Dendritic cell treated with granulocyte-macrophage colony-stimulating factor and Interleukin-4, amounts not matched to agents 40 ng/mL and 50 ng/mL, for 4 days (primary cell): ENCODE measurements around the gene TMCO4.
"Not testable (repeated sequence)": the region's sequence is repeated elsewhere in the genome, so short reads cannot be mapped to it uniquely, and the experiment has no call there.

Experiments used
- H3K27ac Mint-ChIP-seq: one replicate; pipeline ENCODE4 v1.8.0; 2022; ENCODE audit warnings: mild to moderate bottlenecking, mixed read lengths
- H3K27me3 Mint-ChIP-seq: one replicate; pipeline ENCODE4 v1.8.0; 2022; ENCODE audit warnings: mild to moderate bottlenecking, mixed read lengths
- H3K36me3 Mint-ChIP-seq: one replicate; pipeline ENCODE4 v1.8.0; 2022; ENCODE audit warnings: low read depth, mixed read lengths
- H3K4me1 Mint-ChIP-seq: one replicate; pipeline ENCODE4 v1.8.0; 2022; ENCODE audit warnings: low read depth, mixed read lengths
- H3K4me3 Mint-ChIP-seq: one replicate; pipeline ENCODE4 v1.8.0; 2022; ENCODE audit warnings: mild to moderate bottlenecking, moderate library complexity, mixed read lengths
- H3K9me3 Mint-ChIP-seq: one replicate; pipeline ENCODE4 v1.8.0; 2022; ENCODE audit warnings: mixed read lengths
- intact Hi-C: fragments of 100-400 bp; cut with micrococcal nuclease; formaldehyde crosslinking; loops from one replicate; pipeline ENCODE4 v1.15.0; 2022

Gene TMCO4

DNA sequence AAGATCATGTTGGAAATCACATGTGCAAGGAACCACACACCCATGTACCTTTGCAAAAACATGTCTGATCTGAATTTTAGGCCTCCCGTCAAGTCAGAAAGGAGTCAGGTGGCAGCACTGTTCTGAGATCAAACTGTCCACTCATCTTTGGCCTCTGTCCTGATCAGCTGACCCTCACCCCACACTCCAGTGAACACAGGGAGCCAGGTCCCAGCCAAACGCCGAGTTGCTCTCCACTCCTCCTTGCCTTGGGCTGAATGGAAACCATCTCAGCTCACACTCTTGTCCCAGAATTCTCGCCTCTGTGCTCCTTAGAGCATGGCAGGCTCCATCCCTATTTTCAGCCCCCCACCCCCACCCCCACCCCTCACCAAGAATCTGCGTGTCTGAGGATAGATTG lies 20.0 kb upstream of the TMCO4 start:
- Mint-ChIP-seq H3K27me3 (peaks cover 13% of the 10 kb centered on the region), H3K9me3 (no peaks in the 10 kb centered on the region), H3K36me3 (no peaks in the 10 kb centered on the region), H3K27ac (no peak overlapping the region), H3K4me1 (no peaks in the 10 kb centered on the region), H3K4me3 (no peak overlapping the region)
- intact Hi-C loops: no loop called here

DNA sequence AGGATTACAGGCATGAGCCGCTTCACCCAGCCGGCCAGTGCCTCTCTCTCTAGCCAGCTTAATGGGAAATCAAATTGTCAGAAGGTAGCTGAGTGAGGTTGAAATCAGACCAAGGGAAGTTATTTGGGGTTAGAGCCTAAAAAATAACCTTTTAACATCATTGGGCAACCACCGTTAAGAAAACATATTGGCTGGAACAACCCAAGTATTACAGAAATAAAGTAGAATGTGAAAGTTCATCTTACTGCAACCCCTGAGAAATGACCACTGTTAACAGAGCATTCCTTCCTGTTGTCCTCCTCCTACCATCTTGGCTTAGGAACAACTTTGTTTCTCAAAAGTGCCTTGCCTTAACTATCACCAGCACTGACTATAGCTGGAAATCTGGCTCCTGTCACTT lies 18.6 kb upstream of the TMCO4 start:
- H3K9me3 Mint-ChIP-seq: no peaks in the 10 kb centered on the region
- no peak overlapping the region for H3K27ac Mint-ChIP-seq
- no peaks in the 10 kb centered on the region for H3K36me3 Mint-ChIP-seq
- H3K4me1 Mint-ChIP-seq: no peaks in the 10 kb centered on the region
- intact Hi-C loops: no loop called here
- H3K27me3 Mint-ChIP-seq: peaks cover 9% of the 10 kb centered on the region
- no peak overlapping the region for H3K4me3 Mint-ChIP-seq

DNA sequence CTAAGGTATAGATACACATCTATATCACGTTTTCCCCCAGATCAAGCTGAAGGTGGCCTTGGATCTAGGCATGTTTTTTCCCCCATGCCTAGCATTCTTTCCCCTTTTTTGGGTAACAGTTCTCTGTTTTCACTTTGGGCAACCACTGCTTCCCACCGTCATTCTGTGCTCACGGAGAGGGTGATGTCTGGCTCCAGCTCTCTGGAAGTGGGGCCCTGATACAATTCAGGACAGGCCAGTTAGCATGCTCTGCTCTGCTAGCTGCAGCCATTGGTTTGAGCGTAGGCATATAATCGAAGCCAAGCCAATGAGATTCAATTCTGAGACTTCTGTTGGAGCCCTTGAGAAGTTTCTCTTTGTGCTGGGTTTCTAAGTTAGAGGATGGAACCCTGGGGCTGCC lies 17.4 kb upstream of the TMCO4 start:
- Mint-ChIP-seq H3K27me3 (peaks cover 8% of the 10 kb centered on the region), H3K36me3 (no peaks in the 10 kb centered on the region), H3K4me1 (no peaks in the 10 kb centered on the region), H3K4me3 (no peak overlapping the region), H3K27ac (no peak overlapping the region), H3K9me3 (no peaks in the 10 kb centered on the region)
- intact Hi-C loops: no loop called here

DNA sequence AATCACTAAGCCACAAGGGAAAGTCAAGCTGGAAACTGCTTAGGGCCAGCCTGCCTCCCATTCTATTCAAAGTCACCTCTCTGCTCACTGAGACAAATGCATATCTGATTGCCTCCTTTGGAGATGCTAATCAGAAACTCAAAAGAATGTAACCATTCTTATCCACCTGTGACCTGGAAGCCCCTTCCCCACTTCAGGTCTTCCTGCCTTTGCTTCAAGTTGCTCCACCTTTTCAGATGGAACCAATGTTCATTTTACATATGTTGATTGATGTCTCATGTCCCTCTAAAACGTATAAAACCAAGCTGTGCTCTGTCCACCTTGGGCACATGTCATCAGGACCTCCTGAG lies 17.0 kb upstream of the TMCO4 start:
- H3K36me3 Mint-ChIP-seq, H3K27me3 Mint-ChIP-seq, intact Hi-C loops, H3K9me3 Mint-ChIP-seq, H3K27ac Mint-ChIP-seq, H3K4me1 Mint-ChIP-seq, H3K4me3 Mint-ChIP-seq: not testable (repeated sequence)

DNA sequence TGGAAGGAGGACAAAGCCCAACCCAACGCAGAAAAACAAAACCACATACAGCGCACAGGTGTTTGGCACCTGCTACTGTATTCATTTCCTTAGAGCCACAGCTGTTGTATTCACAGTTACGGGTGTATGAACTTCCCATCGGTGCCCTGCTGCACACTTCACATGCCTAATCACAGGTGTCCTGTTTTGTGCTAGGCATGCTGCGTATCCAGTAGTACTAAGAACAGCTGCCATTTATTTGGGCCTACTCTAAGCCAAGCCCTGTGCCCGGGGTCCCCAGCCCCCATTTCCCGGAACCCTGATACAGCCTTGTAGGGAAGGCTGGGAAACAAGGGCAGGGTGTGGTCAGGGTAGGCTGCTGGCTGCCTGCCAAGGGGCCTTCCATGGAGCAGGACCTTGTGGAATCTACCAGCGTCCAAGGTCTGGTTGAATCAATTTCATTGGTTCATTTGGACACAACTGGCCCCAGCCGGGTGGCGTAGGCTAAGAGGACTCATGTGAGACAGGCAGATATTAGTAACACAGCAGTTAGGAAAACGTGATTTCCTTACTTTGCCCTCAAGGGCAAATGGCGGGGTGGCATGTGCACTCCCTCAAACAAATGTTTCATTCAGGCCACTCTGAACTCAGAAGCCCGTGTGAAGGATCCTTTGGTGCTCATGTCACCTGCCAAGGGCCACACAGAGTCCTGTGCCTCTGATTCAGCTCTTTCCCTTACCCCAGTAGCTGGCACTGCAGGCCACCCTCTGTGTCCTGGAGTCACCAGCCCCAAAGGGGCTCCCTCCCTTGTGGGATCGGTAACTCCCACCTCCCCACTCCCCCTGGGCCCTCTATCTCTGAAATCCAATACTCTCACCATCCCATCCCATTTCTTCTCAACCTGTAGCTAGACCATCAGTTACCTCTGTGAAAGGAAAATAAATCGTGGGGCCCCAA lies 16.4 kb upstream of the TMCO4 start:
- no peak overlapping the region for H3K27ac Mint-ChIP-seq
- intact Hi-C loops: no loop called here
- no peaks in the 10 kb centered on the region for H3K36me3 Mint-ChIP-seq
- H3K27me3 Mint-ChIP-seq: peaks cover 5% of the 10 kb centered on the region
- H3K9me3 Mint-ChIP-seq: no peaks in the 10 kb centered on the region
- H3K4me1 Mint-ChIP-seq: no peaks in the 10 kb centered on the region
- no peak overlapping the region for H3K4me3 Mint-ChIP-seq

DNA sequence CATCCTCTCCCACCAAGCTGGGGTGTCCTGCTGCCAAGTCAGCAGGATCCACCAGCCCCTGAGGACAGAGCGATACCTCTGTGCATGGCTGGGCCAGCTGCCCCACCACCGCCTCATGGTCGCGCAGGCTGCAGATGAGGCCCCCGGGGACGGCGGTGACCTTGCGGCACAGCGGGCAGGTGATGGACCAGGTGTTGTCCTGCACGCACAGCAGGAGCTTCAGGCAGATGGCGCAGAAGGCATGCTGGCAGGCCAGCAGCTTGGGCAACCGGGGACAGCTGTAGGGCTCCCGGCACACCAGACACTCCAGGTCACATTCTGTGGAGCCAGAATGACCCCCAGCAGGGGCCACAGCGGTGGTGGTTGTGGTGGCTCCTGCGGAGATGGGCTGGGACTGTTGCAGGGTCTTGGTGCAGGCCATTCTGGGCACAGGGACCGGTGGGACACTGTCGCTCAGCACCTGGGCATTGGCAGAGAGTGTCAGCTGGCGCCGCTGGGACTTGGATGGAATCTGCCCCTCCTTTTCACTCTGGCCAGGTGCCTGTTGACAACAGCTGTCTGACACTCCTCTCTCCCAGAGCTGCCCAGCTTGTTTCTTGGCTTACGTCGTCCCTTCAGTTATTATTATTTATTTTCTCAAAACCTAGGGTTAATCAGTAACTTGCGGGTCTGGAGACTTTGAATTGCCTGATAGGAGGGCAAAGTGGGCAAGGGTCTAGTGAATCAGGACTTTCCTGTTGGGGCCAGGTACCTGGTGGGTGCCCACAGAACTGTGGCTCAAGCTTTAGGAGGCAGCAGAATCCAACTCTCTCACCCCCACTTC lies 15.2 kb upstream of the TMCO4 start, which contains the start of gene RNF186:
RNF186 (minus strand) TSS at position 603 of the 823 bp plus-strand sequence; CDS start at position 421, 182 bp downstream.
- no peaks in the 10 kb centered on the region for H3K36me3 Mint-ChIP-seq

DNA sequence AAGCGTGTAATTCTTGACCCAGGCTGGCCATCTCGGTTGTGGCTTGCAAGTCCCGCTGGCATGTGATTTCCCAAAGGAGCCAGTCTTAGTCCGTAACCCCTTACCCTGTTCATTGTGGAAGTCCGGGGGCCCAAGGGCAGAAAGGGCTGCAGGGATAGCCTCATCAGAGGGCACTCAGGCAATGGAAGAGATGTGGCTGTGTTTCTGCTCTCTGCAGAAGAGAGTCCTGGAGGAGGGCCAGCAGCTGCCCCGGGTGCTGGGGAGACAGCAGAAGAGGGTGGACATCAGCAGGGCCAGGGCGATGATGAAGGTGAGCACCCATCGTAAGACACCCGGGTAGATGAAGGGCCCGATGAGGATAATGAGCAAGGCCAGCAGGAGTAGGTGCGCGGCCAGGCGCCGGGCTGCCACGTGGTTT lies 14.5 kb upstream of the TMCO4 start:
- intact Hi-C loops: no loop called here
- Mint-ChIP-seq H3K27me3 (peaks cover 7% of the 10 kb centered on the region), H3K9me3 (no peaks in the 10 kb centered on the region), H3K4me3 (no peak overlapping the region), H3K27ac (no peak overlapping the region), H3K36me3 (no peaks in the 10 kb centered on the region), H3K4me1 (no peaks in the 10 kb centered on the region)

More for the DNA sequence above, 15.2 kb upstream of the TMCO4 start, which contains the start of gene RNF186:
- no peaks in the 10 kb centered on the region for H3K9me3 Mint-ChIP-seq
- no peaks in the 10 kb centered on the region for H3K4me1 Mint-ChIP-seq
- no peak within 1 kb of the TSS for H3K27ac Mint-ChIP-seq
- intact Hi-C loops: no loop called here
- H3K27me3 Mint-ChIP-seq: peaks cover 7% of the 10 kb centered on the region
- H3K4me3 Mint-ChIP-seq: no peak within 1 kb of the TSS

DNA sequence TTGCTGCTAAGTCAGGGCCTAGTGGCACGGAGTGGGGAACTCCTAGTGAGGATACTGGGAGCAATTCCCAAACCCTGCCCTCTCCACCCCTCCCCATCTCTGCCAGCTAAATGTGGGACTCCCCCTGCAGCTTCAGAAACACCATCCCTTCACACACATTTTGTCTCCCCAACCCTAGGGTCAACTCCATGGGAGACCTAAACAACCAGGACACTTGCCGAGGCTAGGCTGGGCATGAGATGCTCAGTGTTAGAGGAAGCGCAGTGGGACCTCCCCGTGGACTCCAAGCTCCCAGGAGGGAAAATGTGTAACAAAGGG lies 13.9 kb upstream of the TMCO4 start:
- Mint-ChIP-seq H3K4me1 (no peaks in the 10 kb centered on the region), H3K9me3 (no peaks in the 10 kb centered on the region), H3K4me3 (no peak overlapping the region), H3K27me3 (peaks cover 8% of the 10 kb centered on the region), H3K27ac (no peak overlapping the region), H3K36me3 (no peaks in the 10 kb centered on the region)
- intact Hi-C loops: no loop called here

DNA sequence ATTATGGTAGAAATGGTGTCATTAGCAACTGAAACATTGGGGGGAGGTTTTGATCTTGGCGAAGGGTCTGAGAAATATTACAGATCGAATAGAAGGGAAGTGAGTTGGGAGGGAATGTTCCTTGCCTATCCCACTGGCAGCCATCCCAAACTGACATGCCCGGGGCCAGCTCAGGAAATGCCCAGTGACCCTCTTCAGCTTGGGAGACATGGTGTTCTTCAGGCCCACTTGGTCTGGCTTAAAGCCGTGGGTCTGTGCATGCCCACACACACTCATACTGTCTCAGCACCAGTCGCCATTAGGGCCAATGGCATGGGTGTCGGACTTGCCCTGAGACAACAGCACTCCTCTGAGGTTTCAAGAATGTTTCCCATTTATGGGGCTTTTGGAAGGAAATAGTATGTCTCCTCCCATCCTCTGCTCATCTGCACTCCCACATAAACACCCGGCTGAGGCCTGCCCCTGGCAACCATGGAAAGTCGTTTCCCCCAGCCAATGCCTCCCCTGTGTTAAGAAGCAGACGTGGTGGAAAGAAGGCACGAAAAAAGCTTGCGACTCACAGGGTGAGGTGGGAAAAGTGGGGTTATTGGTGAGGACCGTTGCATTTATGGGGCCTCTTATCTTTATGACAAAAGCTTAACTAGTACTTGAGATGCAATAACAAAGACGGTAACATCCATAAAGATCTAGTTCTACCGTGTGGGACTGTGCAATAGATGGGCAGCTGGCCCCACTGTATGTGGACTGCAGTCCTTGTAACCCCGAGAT lies 13.3 kb upstream of the TMCO4 start:
- H3K4me3 Mint-ChIP-seq: no peak overlapping the region
- H3K9me3 Mint-ChIP-seq: no peaks in the 10 kb centered on the region
- intact Hi-C loops: no loop called here
- no peak overlapping the region for H3K27ac Mint-ChIP-seq
- H3K36me3 Mint-ChIP-seq: no peaks in the 10 kb centered on the region
- H3K4me1 Mint-ChIP-seq: no peaks in the 10 kb centered on the region
- H3K27me3 Mint-ChIP-seq: peaks cover 11% of the 10 kb centered on the region

DNA sequence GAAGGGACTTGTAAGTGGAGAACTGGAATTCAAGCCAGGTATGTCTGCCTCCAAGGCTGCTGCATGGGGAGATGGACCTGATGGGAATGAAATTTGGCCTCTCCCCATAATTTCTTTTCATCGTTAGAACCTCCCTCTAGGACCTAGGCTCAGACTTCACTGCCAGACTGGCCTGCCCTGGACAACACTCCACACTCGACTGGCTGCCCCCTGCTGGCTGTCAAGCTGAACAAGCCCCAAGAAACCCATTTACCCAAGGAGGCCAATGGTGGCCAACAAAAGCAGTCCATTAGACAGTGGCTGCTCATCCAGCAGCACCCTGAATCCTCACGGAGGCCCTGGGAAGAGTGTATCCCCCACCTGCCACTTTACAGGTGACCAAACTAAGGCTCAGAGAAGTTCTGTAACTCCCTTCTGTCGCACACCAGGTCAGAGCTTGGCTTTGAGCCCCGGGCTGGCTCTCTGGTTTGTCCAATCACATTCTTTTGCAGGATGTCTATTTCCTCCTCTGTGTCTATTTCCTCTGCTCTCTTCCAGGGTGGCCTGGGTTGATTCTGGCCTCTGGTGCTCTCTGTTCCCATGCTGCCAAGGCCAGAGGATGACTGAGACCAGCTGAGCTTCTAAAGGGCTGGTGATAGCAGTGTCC lies 11.6 kb upstream of the TMCO4 start:
- Mint-ChIP-seq H3K4me3 (no peak overlapping the region), H3K27ac (no peak overlapping the region), H3K9me3 (no peaks in the 10 kb centered on the region), H3K36me3 (no peaks in the 10 kb centered on the region), H3K4me1 (no peaks in the 10 kb centered on the region), H3K27me3 (peaks cover 11% of the 10 kb centered on the region)
- intact Hi-C loops: loop anchor here (1.0 kb wide), 1 partner anchor 49 kb away; no protein-coding TSS in a partner anchor

DNA sequence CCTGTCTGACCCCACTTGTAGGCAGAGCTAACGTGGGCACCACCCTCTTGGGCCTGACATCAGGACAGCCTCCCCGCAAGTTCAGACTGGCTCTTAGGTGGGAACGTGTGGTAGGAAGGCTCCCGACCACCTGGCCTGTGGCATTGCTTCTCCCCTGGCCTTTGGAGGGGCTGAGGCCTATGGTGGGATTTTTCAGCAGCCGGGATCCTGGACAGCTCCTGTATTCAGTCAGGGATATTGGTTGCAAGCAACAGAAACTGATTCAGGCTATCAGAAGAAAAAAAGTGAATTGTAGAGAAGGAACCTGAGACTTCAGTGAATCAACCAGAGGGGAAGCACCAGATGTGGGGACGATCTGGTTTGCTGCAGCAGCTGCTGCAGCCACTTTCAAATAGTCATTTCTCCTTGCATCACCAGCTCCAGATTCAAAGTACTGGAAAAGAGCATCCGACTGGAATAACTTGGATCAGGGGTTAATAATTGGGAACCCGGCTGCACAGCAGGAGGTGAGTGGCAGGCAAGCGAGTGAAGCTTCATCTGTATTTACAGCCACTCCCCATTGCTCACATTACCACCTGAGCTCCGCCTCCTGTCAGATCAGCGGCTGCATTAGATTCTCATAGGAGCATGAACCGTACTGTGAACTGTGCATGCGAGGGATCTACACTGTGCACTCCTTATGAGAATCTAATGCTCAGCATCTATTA lies 9.5 kb upstream of the TMCO4 start:
- peaks cover 13% of the 10 kb centered on the region for H3K27me3 Mint-ChIP-seq
- H3K9me3 Mint-ChIP-seq: no peaks in the 10 kb centered on the region
- H3K4me3 Mint-ChIP-seq: no peak overlapping the region
- no peaks in the 10 kb centered on the region for H3K4me1 Mint-ChIP-seq
- H3K36me3 Mint-ChIP-seq: no peaks in the 10 kb centered on the region
- intact Hi-C loops: no loop called here
- H3K27ac Mint-ChIP-seq: no peak overlapping the region

DNA sequence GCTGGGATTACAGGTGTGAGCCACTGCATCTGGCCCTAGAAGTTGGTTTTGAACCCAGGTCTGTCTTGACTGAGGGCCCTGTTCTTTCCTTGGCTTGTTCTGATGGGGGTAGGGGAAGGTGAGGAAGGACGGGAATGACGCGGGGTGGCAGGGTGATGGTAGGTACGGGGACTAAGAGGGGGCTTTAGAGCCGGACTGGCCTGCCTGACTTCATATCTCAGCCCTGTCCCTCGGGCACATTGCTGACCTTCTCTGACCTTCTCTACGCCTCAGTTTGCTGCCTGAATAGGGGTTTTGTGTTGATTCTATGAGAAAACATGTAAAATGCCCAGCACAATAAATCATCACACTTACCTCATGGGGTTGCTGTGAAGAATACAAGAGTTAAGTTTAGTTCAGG lies 8.6 kb upstream of the TMCO4 start:
- no peaks in the 10 kb centered on the region for H3K36me3 Mint-ChIP-seq
- intact Hi-C loops: no loop called here
- H3K4me3 Mint-ChIP-seq: no peak overlapping the region
- no peaks in the 10 kb centered on the region for H3K4me1 Mint-ChIP-seq
- peaks cover 13% of the 10 kb centered on the region for H3K27me3 Mint-ChIP-seq
- no peaks in the 10 kb centered on the region for H3K9me3 Mint-ChIP-seq
- H3K27ac Mint-ChIP-seq: no peak overlapping the region

DNA sequence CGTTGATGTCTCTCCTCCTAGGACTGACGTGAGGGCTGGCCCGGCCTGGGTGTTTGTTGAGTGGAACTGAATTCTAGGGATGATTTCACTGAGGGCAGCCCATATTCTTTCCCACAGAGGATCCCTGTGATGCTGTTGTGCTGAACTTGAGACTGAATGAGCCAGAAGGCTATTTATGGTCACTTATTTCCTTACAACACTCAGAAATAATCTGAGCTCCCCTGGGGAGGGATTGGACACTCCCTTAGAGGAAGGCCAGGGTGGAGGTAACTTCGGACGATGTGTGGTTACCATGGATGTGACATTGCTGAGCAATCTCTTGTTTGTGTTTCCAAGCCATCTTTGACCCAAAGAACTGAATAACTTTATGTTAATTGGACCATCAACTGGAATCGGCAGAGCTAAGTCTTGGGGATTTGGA lies 5.1 kb upstream of the TMCO4 start:
- Mint-ChIP-seq H3K9me3 (no peaks in the 10 kb centered on the region), H3K4me3 (no peak overlapping the region), H3K36me3 (peaks cover 5% of the 10 kb centered on the region), H3K27me3 (peaks cover 18% of the 10 kb centered on the region), H3K27ac (no peak overlapping the region), H3K4me1 (peaks cover 11% of the 10 kb centered on the region)
- intact Hi-C loops: no loop called here
